GM10847 (cell line): ENCODE results near the gene RIMKLA.

ENCODE experiments used
- POLR2A ChIP-seq: IDR thresholded peaks from 2 replicates; pipeline ENCODE4 v1.6.1; 2011; ENCODE audit not compliant: insufficient read length; ENCODE audit errors: extremely low read depth

RIMKLA gene

GRCh38 chr1:42434340-42434739 is 53.7 kb downstream of the RIMKLA start:
- TF ChIP-seq POLR2A: no peak

DNA sequence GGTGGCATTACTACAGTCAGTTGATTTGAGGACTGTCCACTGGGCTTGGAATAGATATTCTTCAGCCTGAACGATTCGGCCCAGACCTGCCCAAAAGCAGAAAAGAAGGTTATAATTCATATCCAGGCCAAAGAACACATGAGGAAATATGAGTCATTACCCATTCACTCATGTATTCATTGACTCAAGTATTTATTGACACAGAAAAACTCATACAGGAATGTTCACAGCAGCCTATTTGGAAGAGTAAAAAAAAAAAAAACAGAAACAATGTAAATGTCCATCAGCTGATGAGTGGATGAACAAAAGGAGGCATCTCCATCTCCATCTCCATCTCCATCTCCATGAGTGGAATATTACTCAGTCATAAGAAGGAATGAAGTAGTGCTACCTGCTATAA is 59.3 kb downstream of the RIMKLA start:
- TF ChIP-seq POLR2A: no peak

- TF ChIP-seq POLR2A: no peak
These were observed 62.1 kb downstream of the RIMKLA start for GRCh38 chr1:42442662-42443061.

GRCh38 chr1:42449256-42449655 is 68.7 kb downstream of the RIMKLA start:
- no peak for TF ChIP-seq POLR2A

DNA sequence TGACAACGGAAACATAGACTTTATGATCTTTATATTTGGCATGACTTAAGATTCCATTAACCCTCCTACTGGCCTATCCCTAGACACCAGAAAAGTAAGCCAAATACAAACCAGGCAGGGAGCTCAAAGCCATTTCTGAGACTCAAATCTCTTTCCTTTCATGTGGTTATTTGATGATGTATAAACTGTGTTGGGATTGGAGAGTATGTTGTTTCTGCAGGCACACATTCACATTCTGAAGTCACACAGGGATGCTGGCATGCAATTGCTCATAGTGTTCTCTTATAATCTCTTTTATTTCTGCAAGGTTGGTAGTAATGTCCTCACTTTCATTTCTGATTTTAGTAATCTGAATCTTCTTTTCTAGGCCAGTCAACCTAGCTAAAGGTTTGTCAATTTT is 69.5 kb downstream of the RIMKLA start:
- TF ChIP-seq POLR2A: no peak

DNA sequence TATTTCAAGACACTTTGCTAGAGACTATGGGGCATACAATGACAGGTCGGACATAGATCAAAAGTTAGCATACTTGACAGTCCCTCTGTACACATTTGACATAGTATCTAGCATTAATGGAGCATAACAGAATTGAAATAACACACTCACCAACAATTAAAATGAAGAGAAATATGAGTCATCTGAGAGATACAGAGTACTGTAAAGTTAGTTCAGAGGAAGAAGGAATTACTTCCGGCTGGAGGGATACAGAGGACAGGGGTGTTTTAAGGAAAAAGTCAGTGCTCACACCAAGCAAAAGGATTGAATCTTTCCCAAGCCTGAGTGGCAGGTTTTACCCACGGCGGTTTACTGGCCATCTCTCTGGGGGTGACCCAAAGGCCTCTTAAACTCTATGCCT is 72.8 kb downstream of the RIMKLA start:
- no peak for TF ChIP-seq POLR2A

DNA sequence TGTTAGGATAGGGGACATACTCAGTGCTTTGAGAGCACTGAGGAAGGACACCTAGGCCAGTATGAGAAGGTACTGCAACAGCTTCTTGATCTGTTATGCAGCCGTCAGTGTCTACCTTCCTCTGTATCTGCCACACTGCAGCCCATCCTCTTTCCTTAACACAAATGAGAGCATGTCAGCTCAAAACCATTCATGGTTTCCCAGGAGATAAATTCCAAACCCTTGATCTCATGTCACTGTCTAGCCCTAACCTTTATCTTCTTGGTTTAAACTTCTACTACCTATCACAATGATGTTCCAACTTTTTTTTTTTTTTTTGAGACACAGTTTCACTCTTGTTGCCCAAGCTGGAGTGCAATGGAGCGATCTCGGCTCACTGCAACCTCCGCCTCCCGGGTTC is 73.8 kb downstream of the RIMKLA start:
- TF ChIP-seq POLR2A: no peak

DNA sequence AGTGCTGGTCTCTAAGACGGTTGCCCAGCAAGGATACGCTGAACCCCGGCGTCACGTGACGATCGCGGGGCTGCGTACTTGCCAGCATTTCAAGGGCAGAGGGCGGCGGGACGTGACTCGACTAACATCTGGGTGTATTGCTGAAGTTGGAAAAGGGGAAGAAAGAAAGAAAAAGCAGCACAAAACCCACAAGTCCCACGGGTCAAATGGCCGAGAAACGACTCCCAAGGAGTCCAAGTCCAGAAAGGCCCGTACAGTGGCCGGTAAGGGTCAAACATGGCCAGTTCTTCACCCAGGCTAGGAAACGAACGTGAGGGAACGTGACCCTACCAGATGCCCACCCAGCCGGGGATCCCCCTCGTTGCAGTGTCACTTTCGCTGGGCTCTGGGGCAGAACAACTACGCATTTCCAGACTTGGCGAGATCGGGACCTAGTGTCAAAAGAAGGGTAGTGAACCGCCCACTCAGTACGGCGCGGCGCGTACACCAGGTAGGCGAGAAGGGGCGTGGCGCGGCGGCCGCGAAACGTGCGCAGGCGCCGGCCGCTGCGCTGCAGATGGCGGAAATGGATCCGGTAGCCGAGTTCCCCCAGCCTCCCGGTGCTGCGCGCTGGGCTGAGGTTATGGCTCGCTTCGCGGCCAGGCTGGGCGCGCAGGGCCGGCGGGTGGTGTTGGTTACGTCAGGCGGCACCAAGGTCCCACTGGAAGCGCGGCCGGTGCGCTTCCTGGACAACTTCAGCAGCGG is 75.6 kb downstream of the RIMKLA start, which contains the start of the genes PPCS and ZMYND12:
PPCS (plus strand) TSS at position 534 of the 744 bp plus-strand sequence; CDS start at position 557, 23 bp downstream.
ZMYND12 (minus strand) TSS at position 13 of the 744 bp plus-strand sequence. CDS start 25 bp downstream, outside the sequence.
- TF ChIP-seq POLR2A: peak; percentile 87

DNA sequence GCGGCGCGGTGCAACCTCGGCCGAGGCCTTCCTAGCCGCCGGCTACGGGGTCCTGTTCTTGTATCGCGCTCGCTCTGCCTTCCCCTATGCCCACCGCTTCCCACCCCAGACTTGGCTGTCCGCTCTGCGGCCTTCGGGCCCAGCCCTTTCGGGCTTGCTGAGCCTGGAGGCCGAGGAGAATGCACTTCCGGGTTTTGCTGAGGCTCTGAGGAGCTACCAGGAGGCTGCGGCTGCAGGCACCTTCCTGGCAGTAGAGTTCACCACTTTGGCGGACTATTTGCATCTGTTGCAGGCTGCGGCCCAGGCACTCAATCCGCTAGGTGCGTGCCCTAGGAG is 76.1 kb downstream of the RIMKLA start:
- no peak for TF ChIP-seq POLR2A

DNA sequence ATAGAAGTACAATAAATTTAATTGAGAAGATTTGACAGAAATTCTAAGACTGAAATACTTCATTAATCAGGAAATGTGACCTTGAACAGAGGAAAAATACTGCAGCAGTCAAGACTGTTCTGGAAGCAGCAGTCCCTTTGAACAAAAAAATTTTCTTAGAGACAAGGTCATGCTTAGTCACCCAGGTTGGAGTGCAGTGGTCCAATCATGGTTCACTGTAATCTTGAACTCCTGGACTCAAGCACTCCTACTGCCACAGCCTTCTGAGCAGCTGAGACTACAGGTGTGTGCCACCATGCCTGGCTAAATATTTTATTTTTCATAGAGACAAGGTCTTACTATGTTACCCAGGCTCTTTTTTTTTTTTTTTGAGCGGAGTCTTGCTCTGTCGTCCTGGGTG is 80.6 kb downstream of the RIMKLA start:
- no peak for TF ChIP-seq POLR2A

DNA sequence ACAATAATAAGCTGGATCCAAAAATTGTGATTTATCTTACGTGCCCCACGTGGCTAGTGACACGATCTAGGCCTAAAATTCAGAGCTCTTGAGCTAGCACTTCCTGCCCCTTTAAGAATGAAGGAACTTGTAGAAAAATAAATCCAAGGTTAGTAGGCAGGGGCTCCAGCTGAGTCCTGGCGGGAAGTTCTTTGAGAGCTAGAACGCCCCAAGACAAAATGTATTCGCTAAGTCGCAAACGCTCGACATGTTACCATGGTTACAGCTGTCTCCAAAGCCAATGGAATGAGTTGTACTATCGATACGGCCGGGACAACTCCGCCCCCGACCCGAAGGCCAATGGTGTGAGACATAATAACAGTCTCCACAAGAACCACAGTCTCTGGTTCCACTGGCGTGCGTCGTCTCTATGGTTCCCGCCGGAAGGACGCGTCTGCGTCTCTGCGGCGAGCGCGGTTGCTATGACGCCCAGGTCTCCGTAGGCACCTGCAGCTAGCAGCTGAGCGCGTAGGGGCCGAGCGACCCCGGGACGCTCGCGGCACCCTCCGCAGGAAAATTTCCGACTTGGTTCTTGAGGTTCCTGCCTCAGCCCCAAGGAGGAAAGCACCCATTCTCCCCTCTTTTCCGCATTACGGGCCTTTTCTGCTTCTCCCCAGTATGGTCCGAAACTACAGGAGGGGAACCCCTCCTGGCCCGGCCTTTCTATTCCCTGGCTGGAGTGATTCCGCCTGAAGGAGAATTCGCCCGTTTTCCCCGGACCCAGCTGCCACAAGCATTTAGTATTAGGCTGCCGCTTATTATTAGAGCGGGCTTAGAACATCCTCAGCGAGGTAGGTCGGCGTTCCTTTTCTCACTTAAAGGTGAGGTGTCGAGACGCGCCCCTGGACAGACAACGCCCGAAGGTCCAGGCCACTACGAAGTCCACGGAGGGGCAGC is 82.5 kb downstream of the RIMKLA start, which contains the start of gene CCDC30:
CCDC30 (plus strand) TSS at position 459 of the 936 bp plus-strand sequence. CDS start 17,266 bp downstream, outside the sequence.
- no peak for TF ChIP-seq POLR2A

GRCh38 chr1:42463921-42464320 is 83.3 kb downstream of the RIMKLA start:
- no peak for TF ChIP-seq POLR2A

DNA sequence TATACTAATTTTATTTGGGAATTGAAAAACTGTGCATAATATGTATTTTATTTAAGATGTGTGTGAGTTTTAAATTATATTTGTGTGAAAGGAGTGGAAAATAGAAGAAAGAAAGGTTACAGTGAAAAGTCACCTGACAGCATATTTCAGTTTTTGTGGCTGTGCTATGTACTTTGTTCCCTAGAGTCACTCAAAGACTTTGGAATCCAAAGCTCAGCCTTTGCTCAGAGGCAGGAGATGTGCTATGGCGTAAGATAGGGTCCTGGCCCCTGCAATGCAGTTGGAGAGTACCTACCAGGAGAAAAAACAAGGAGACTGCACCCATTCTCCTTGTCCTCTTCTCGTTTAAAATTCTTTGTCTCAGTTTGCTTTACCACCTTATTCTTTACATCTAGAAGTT is 85.4 kb downstream of the RIMKLA start:
- no peak for TF ChIP-seq POLR2A

- TF ChIP-seq POLR2A: no peak
These were observed 89.1 kb downstream of the RIMKLA start for GRCh38 chr1:42469727-42470126.
